Natural killer cell treated with Interleukin-12 subunit alpha and Interleukin-12 subunit beta and Interleukin-15 and Interleukin-18, amount 100 ng/mL, for 72 hours (primary cell): ENCODE results near the gene PGM1. TPM values are rescaled to one million over a fixed set of nuclear protein-coding genes. Genes with fewer than 3 reads are reported as not detected.
A peak's percentile ranks its signal among the peaks of the same experiment; 100 is the strongest.

Experiments used
- ATAC-seq, 2 donors: fragments of 150-1000 bp; cut with Tn5 transposase in 1 of 2; sonication (Bioruptor Pico), chemical (Tn5 transposase) in 1 of 2; 2 replicates each; pipeline ENCODE4 v1.10.0; 2021
- DNase-seq: peaks from one replicate; pipeline ENCODE4 v3.0.0; 2022; ENCODE audit warnings: low spot score
- H3K27ac Mint-ChIP-seq, 2 donors: 1 replicate in 1 of 2; 2 replicates in 1 of 2; pipeline ENCODE4 v1.8.0; 2022; ENCODE audit warnings: mixed read lengths in 2 of 2, mild to moderate bottlenecking in 1 of 2, moderate library complexity in 1 of 2
- H3K27me3 Mint-ChIP-seq, 2 donors: 1 replicate in 1 of 2; 2 replicates in 1 of 2; pipeline ENCODE4 v1.8.0; 2022; ENCODE audit warnings: mixed read lengths in 2 of 2
- H3K36me3 Mint-ChIP-seq: one replicate; pipeline ENCODE4 v1.8.0; 2022; ENCODE audit warnings: mixed read lengths
- H3K4me1 Mint-ChIP-seq, 2 donors: 1 replicate in 1 of 2; 2 replicates in 1 of 2; pipeline ENCODE4 v1.8.0; 2022; ENCODE audit warnings: low read depth in 2 of 2, mixed read lengths in 2 of 2, mild to moderate bottlenecking in 1 of 2
- H3K4me3 Mint-ChIP-seq: one replicate; pipeline ENCODE4 v1.8.0; 2022; ENCODE audit warnings: mixed read lengths
- H3K9me3 Mint-ChIP-seq: 2 replicates; pipeline ENCODE4 v1.8.0; 2022; ENCODE audit warnings: mixed read lengths
- total RNA-seq, 2 donors: library from RNA; stranded (reverse); gene quantifications; one replicate each; pipeline ENCODE4 v1.2.3, GENCODE V29; 2022

Gene PGM1
- total RNA-seq, 2 donors from 2014 or later, result 43.7 to 54.6 TPM

- no peak for ATAC-seq
- no peak overlapping the region for H3K27ac Mint-ChIP-seq
These were observed 37.0 kb downstream of the PGM1 start for GRCh38 chr1:63630238-63630637.

DNA sequence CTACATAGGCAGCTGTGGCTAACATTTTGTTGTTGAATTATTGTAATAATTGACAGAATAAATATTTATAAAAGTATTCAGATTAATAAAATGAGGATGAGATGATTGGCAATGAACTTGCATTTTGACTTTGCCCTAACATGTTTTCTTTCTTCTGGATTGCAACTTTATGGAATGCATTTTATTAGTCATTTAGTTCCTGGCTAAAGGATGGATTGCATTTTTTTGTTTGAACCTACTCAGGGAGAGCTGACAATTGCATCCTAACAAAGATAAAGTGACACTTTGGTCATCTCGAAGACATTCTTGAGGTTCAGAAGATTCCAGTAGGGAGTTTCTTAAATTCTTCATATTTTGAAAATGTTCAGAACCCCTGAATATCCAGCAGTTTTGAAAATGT, 37.5 kb downstream of the PGM1 start:
- no peaks in the 10 kb centered on the region for H3K9me3 Mint-ChIP-seq
- DNase-seq (no peak), ATAC-seq (no peak)
- H3K4me1 Mint-ChIP-seq, result peaks cover 3 to 14% of the 10 kb centered on the region in 2 donors
- H3K36me3 Mint-ChIP-seq, result peaks cover 5% of the 10 kb centered on the region
- H3K27me3 Mint-ChIP-seq, result no peaks in the 10 kb centered on the region
- H3K27ac Mint-ChIP-seq, result no peak overlapping the region
- H3K4me3 Mint-ChIP-seq, result no peak overlapping the region

More at GRCh38 chr1:63630238-63630637, 37.0 kb downstream of the PGM1 start:
- no peak overlapping the region for H3K4me3 Mint-ChIP-seq
- H3K4me1 Mint-ChIP-seq, result peaks cover 5 to 18% of the 10 kb centered on the region in 2 donors
- no peaks in the 10 kb centered on the region for H3K27me3 Mint-ChIP-seq
- peaks cover 5% of the 10 kb centered on the region for H3K36me3 Mint-ChIP-seq
- DNase-seq, result no peak
- no peaks in the 10 kb centered on the region for H3K9me3 Mint-ChIP-seq

DNA sequence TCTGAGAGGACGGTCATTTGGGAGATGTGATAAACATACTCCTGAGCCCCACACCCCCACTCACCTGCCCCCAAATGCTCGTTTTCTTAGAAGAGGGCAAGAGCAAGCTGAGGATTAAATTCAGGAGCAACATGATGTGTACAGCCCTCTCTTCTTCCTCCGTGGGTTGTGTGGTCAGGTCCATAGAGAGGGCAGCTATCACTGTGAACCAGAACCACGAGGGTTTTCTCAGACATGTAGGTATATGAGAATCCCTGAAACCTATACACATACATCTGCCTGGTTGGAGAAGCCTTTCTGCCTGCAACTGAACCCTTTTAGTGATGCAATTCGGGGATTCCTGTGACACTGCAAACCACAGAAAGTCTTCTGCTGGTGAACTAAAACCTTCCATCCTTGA, 38.9 kb downstream of the PGM1 start:
- peaks cover 6% of the 10 kb centered on the region for H3K36me3 Mint-ChIP-seq
- H3K9me3 Mint-ChIP-seq, result no peaks in the 10 kb centered on the region
- ATAC-seq (no peak), DNase-seq (no peak)
- no peak overlapping the region for H3K4me3 Mint-ChIP-seq
- peak overlapping the region in 1 of 2 donors; percentile 45 for H3K27ac Mint-ChIP-seq
- H3K4me1 Mint-ChIP-seq, result peaks cover 0 to 7% of the 10 kb centered on the region in 2 donors
- H3K27me3 Mint-ChIP-seq, result no peaks in the 10 kb centered on the region

GRCh38 chr1:63633281-63633680, 40.1 kb downstream of the PGM1 start:
- Mint-ChIP-seq H3K4me3 (no peak overlapping the region), H3K36me3 (peaks cover 15% of the 10 kb centered on the region), H3K4me1 (no peaks in the 10 kb centered on the region), H3K27me3 (no peaks in the 10 kb centered on the region), H3K27ac (no peak overlapping the region), H3K9me3 (no peaks in the 10 kb centered on the region)
- ATAC-seq (no peak), DNase-seq (no peak)

DNA sequence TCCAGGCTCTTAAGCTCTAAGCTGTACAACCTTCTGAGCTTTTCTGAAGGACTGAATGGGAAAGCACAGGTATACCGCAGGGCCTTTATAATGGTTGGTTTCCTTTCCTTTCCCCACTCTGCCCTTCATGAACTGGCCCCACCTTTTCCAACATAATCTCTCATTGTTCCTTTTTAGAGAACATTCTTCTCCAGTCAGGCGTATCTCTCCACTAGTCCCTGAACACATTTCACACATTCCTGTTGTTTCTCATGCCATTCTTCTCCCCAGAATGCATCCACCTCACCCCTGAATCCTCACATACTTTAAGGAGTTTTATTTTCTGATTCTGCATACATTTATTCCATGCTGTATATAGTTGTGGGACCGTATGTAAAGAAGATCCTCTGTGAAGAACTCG, 41.3 kb downstream of the PGM1 start:
- no peak overlapping the region for H3K27ac Mint-ChIP-seq
- no peak overlapping the region for H3K4me3 Mint-ChIP-seq
- H3K4me1 Mint-ChIP-seq, result no peaks in the 10 kb centered on the region
- no peaks in the 10 kb centered on the region for H3K27me3 Mint-ChIP-seq
- no peak for ATAC-seq
- no peak for DNase-seq
- peaks cover 25% of the 10 kb centered on the region for H3K36me3 Mint-ChIP-seq
- no peaks in the 10 kb centered on the region for H3K9me3 Mint-ChIP-seq

DNA sequence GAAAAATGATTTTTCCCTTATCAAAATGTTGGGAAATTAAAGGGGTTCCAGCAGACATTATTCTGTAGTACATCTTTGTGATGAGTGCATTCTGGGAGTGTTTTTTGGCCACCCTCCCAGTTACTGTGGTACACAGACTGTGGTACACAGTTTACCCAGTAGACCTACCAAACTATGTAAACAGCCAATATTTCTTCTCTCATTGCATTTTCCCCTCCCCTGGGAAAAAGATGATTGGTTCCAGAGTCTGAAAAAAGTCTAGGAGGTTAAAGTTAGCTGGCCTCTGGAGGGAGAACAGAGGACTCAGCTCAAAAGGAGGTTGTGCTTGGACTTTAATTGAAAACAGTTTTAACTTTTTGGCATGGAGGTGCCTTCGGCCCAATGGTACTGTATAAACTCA, 42.5 kb downstream of the PGM1 start:
- H3K9me3 Mint-ChIP-seq, result no peaks in the 10 kb centered on the region
- ATAC-seq (no peak), DNase-seq (no peak)
- H3K27ac Mint-ChIP-seq, result no peak overlapping the region
- H3K36me3 Mint-ChIP-seq, result peaks cover 29% of the 10 kb centered on the region
- H3K27me3 Mint-ChIP-seq, result no peaks in the 10 kb centered on the region
- no peaks in the 10 kb centered on the region for H3K4me1 Mint-ChIP-seq
- no peak overlapping the region for H3K4me3 Mint-ChIP-seq

GRCh38 chr1:63636192-63637105, 43.2 kb downstream of the PGM1 start:
- H3K4me3 Mint-ChIP-seq, result no peak overlapping the region
- no peaks in the 10 kb centered on the region for H3K4me1 Mint-ChIP-seq
- DNase-seq, result no peak
- ATAC-seq, result no peak
- no peaks in the 10 kb centered on the region for H3K27me3 Mint-ChIP-seq
- no peak overlapping the region for H3K27ac Mint-ChIP-seq
- H3K36me3 Mint-ChIP-seq, result peaks cover 28% of the 10 kb centered on the region
- no peaks in the 10 kb centered on the region for H3K9me3 Mint-ChIP-seq

- peaks cover 24% of the 10 kb centered on the region for H3K36me3 Mint-ChIP-seq
- no peak for ATAC-seq
- H3K27me3 Mint-ChIP-seq, result no peaks in the 10 kb centered on the region
These were observed 45.3 kb downstream of the PGM1 start for GRCh38 chr1:63638471-63638870.

GRCh38 chr1:63638875-63639274, 45.7 kb downstream of the PGM1 start:
- H3K9me3 Mint-ChIP-seq, result no peaks in the 10 kb centered on the region
- DNase-seq (no peak), ATAC-seq (no peak)
- H3K27ac Mint-ChIP-seq, result no peak overlapping the region
- no peaks in the 10 kb centered on the region for H3K27me3 Mint-ChIP-seq
- peaks cover 24% of the 10 kb centered on the region for H3K36me3 Mint-ChIP-seq
- no peak overlapping the region for H3K4me3 Mint-ChIP-seq
- no peaks in the 10 kb centered on the region for H3K4me1 Mint-ChIP-seq

More at GRCh38 chr1:63638471-63638870, 45.3 kb downstream of the PGM1 start:
- no peak for DNase-seq
- Mint-ChIP-seq H3K27ac (no peak overlapping the region), H3K4me3 (no peak overlapping the region), H3K9me3 (no peaks in the 10 kb centered on the region), H3K4me1 (no peaks in the 10 kb centered on the region)

- no peaks in the 10 kb centered on the region for H3K4me1 Mint-ChIP-seq
- no peak for DNase-seq
- no peaks in the 10 kb centered on the region for H3K9me3 Mint-ChIP-seq
- H3K4me3 Mint-ChIP-seq, result no peak overlapping the region
- no peak for ATAC-seq
- no peaks in the 10 kb centered on the region for H3K27me3 Mint-ChIP-seq
- peaks cover 28% of the 10 kb centered on the region for H3K36me3 Mint-ChIP-seq
- no peak overlapping the region for H3K27ac Mint-ChIP-seq
These were observed 47.7 kb downstream of the PGM1 start for GRCh38 chr1:63640633-63641567.

DNA sequence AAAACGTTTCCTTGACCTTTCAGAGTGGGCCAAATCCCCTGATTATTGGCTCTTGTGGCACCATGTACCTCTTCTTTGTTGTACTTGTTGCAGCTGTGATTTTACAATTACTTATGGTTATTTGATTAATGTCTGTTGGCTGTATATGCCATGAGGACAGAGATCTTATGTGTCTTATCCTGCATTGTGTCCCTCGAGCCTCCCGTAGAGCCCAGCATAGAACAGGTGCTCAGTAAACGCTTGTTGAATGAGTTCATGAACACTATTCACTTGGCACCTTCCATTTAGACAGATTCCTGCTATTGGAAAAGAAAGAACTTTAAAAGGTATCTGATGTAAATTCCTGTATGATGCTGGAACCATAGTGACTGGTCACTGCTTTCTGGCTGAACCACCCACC, 48.4 kb downstream of the PGM1 start:
- H3K27ac Mint-ChIP-seq, result no peak overlapping the region
- no peak for ATAC-seq
- no peak overlapping the region for H3K4me3 Mint-ChIP-seq
- no peaks in the 10 kb centered on the region for H3K9me3 Mint-ChIP-seq
- H3K4me1 Mint-ChIP-seq, result no peaks in the 10 kb centered on the region
- H3K27me3 Mint-ChIP-seq, result no peaks in the 10 kb centered on the region
- DNase-seq, result no peak
- peaks cover 31% of the 10 kb centered on the region for H3K36me3 Mint-ChIP-seq

DNA sequence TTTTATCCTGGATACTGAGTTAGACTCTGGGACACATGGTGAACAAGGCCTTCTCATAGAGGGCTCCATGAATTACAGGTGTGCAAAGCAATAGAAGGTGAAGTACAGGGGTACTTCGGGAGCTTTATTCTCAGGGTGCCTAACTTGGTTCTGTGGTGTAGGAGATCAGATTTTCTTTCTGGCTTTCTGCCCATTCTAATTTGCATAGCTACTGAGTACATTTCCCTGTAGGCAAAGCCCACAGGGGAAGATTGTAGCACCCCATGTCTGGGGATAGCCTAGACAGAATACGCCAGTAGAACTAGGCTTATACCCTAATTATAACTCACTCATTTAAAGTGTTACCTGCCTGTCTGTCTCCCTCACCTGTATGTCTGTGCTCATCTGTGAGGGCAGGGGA, 49.7 kb downstream of the PGM1 start:
- Mint-ChIP-seq H3K27me3 (no peaks in the 10 kb centered on the region), H3K9me3 (no peaks in the 10 kb centered on the region), H3K4me1 (no peaks in the 10 kb centered on the region), H3K36me3 (peaks cover 22% of the 10 kb centered on the region), H3K27ac (no peak overlapping the region), H3K4me3 (no peak overlapping the region)
- DNase-seq (no peak), ATAC-seq (peak in 1 of 2 donors; percentile 36)

DNA sequence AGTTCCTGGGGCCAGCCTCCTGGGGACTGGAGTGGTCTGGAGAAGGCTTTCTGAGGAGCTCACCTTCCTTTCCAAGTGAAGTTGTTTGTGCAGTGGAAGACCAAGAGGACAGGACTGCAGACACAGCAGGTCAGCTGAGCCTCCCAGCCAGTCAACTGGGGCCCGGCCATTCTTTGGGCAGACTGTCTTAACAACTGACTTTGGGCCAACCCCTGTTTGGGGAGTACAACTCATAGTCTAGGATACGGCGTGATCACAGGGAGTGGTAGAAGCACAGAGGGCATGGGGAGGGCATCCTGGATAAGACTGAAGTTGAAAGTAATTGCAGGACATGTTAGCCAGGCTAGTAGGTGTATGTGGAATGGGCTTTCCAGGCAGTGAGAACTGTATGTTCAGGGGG, 50.3 kb downstream of the PGM1 start:
- Mint-ChIP-seq H3K27me3 (no peaks in the 10 kb centered on the region), H3K36me3 (peaks cover 18% of the 10 kb centered on the region), H3K27ac (no peak overlapping the region), H3K4me1 (no peaks in the 10 kb centered on the region), H3K4me3 (no peak overlapping the region), H3K9me3 (no peaks in the 10 kb centered on the region)
- ATAC-seq (no peak), DNase-seq (no peak)

DNA sequence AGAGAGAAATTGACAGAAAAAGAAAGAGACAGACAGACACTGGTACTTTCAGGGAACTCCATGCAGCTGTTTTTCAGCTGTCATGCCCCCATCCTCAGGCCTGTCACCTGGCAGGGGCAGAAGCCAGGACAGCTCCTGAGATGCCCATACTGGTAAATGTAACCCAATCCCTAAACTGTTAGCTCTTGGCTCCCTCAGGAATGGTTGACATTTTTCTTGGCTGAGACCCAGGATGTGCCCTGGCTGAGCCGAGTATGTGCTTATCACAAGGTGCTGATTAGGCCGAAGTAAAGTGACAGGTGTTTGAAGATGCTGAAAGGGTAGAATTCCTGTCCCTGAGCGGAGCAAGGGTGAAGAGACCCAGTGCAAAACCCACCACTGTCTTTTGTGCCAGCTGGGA, 50.7 kb downstream of the PGM1 start:
- Mint-ChIP-seq H3K4me1 (no peaks in the 10 kb centered on the region), H3K27ac (no peak overlapping the region), H3K36me3 (peaks cover 14% of the 10 kb centered on the region), H3K9me3 (no peaks in the 10 kb centered on the region), H3K27me3 (no peaks in the 10 kb centered on the region), H3K4me3 (no peak overlapping the region)
- no peak for ATAC-seq
- DNase-seq, result no peak
